Stimulated activated CD4-positive, alpha-beta T cell treated with anti-CD3 and anti-CD28 coated beads, Interleukin-1b, Interleukin-23, amount 100 ng/mL, for 48 hours (primary cell): Measurements from ENCODE around the gene CPZ.

ENCODE experiments used
- DNase-seq: peaks from one replicate; pipeline ENCODE4 v3.0.0-alpha.2; 2020

The CPZ gene

GRCh38 chr4:8581094-8581861, 11.3 kb upstream of the CPZ start:
- no peak for DNase-seq

GRCh38 chr4:8582016-8582415, 10.5 kb upstream of the CPZ start:
- DNase-seq, result no peak

- DNase-seq, result no peak
These were observed 10.1 kb upstream of the CPZ start for GRCh38 chr4:8582436-8582835.

GRCh38 chr4:8582941-8583654, 9.5 kb upstream of the CPZ start:
- DNase-seq, result no peak

- no peak for DNase-seq
These were observed 8.9 kb upstream of the CPZ start for GRCh38 chr4:8583655-8584025.

- DNase-seq, result no peak
These were observed 7.4 kb upstream of the CPZ start for GRCh38 chr4:8585186-8585585.

GRCh38 chr4:8585721-8586212, 6.8 kb upstream of the CPZ start:
- DNase-seq, result no peak

GRCh38 chr4:8586246-8586645, 6.3 kb upstream of the CPZ start:
- no peak for DNase-seq

GRCh38 chr4:8586671-8587468, 5.7 kb upstream of the CPZ start:
- DNase-seq, result no peak

GRCh38 chr4:8587469-8588195, 4.9 kb upstream of the CPZ start:
- no peak for DNase-seq

GRCh38 chr4:8588196-8588470, 4.4 kb upstream of the CPZ start:
- no peak for DNase-seq

GRCh38 chr4:8589336-8589735, 3.2 kb upstream of the CPZ start:
- no peak for DNase-seq

GRCh38 chr4:8589823-8590545, 2.6 kb upstream of the CPZ start:
- no peak for DNase-seq

GRCh38 chr4:8590546-8590880, 2.1 kb upstream of the CPZ start:
- DNase-seq, result no peak

- no peak for DNase-seq
These were observed 1.5 kb upstream of the CPZ start for GRCh38 chr4:8591114-8591513.

- no peak for DNase-seq
These were observed 769 bp upstream of the CPZ start for GRCh38 chr4:8591626-8592365.

GRCh38 chr4:8593264-8594096, 915 bp downstream of the CPZ start:
- no peak for DNase-seq

GRCh38 chr4:8594097-8595038, 1.8 kb downstream of the CPZ start:
- DNase-seq, result no peak

- no peak for DNase-seq
These were observed 2.9 kb downstream of the CPZ start for GRCh38 chr4:8595237-8596087.
